HG03135 (cell line): ENCODE results near the gene ADGRV1.
"Not testable (repeated sequence)": the region's sequence is repeated elsewhere in the genome, so short reads cannot be mapped to it uniquely, and the experiment has no call there.

ENCODE experiments used
- ATAC-seq: cut with Tn5 transposase; IDR thresholded peaks from one replicate; pipeline ENCODE4 v1.9.1; 2021; ENCODE audit warnings: mild to moderate bottlenecking, moderate library complexity; ENCODE audit not compliant: unreplicated experiment

ADGRV1 gene

DNA sequence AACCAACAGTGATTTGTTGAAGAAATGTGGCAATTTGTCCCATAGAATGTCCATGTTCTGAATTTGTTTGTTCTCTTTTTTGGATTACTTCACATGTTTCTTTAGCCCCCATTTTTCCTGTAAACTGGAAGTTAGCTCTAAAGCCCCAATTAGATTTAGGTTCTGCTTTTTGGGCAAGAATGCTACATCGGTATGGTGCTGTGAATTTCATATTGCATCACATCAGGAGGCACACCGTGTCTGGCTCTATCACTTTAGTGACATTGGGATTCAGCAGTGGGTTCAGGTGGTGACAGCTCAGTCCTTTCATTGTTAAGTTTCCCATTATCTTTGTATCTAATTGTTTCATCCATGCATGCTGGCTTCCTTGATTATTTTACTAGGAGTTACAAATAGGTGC is 27.9 kb downstream of the ADGRV1 start:
- no peak for ATAC-seq

DNA sequence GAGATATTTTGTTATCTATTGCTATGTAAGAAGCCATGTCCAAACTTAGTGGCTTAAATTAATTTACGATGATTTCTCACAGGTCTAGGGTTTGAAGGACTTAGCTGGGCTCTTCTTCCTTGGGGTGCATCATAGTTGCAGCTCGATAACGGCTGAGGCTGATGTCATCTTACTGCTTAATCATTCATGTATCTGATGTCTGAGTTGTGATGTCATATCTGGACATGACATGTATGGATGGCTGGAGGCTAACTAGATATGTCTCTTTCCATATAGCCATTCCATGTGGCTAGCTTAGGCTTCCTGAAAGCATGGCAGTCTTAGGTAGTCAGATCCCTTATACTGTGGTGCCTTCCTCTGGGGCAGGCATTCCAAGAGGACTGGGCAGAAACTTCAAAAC is 31.6 kb downstream of the ADGRV1 start:
- no peak for ATAC-seq

DNA sequence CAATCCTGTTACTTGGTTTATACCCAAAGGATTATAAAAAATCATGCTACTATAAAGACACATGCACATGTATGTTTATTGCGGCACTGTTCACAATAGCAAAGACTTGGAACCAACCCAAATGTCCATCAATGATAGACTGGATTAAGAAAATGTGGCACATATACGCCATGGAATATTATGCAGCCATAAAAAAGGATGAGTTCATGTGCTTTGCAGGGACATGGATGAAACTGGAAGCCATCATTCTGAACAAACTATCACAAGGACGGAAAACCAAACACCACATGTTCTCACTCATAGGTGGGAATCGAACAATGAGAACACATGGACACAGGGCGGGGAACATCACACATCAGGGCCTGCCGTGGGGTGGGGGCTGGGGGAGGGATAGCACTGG is 34.5 kb downstream of the ADGRV1 start:
- ATAC-seq, result not testable (repeated sequence)

DNA sequence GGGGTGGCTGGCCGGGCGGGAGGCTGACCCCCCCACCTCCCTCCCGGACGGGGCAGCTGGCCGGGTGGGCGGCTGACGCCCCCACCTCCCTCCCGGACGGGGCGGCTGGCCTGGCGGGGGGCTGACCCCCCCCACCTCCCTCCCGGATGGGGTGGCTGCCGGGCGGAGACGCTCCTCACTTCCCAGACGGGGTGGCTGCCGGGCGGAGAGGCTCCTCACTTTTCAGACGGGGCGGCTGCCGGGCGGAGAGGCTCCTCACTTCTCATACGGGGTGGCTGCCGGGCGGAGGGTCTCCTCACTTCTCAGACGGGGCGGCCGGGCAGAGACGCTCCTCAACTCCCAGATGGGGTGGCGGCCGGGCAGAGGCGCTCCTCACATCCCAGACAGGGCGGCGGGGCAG is 37.2 kb downstream of the ADGRV1 start:
- not testable (repeated sequence) for ATAC-seq

DNA sequence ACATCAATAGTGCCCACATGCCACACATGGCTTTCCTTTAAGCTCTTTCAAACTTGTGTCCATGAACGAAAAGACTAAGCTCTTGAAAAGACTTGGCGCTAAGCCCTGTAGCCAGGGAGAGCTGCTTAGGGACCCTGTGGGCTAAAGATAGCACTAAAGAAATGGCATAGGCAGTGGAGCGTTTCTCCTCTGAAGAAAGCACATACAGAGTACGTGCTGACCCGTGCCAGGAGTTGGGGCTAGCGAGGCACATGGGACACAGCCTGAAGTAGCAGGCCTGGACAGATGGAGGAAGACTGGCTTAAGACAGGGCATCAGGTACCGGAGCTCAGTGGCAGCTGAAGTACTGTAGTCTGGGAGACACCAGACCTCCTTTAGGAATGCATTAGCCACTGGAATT is 39.7 kb downstream of the ADGRV1 start:
- ATAC-seq, result no peak

DNA sequence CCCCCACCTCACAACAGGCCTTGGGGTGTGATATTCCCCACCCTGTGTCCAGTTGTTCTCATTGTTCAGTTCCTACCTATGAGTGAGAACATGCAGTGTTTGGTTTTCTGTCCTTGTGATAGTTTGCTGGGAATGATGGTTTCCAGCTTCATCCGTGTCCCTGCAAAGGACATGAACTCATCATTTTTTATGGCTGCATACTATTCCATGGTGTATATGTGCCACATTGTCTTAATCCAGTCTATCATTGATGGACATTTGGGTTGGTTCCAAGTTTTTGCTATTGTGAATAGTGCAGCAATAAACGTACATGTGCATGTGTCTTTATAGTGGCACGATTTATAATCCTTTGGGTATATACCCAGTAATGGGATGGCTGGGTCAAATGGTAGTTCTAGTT is 41.7 kb downstream of the ADGRV1 start:
- not testable (repeated sequence) for ATAC-seq

DNA sequence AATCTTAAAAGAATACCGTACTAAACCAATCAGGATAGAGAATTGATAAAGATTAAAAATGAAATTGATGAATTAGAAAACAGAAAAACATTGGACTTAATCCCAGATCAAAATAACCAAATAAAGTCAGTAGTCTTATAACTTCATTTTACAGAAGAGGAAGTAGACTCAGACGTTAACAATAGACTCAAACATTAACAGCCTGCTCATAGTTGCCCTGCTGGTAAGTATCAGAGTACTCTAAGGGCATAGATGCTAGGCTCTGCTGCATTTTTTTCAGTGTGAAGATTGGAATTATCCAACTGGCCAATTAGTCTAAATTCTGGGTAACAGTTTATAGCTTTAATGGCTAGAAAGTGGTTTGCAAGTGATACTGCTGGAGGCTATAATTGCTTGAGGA is 42.9 kb downstream of the ADGRV1 start:
- ATAC-seq, result no peak

DNA sequence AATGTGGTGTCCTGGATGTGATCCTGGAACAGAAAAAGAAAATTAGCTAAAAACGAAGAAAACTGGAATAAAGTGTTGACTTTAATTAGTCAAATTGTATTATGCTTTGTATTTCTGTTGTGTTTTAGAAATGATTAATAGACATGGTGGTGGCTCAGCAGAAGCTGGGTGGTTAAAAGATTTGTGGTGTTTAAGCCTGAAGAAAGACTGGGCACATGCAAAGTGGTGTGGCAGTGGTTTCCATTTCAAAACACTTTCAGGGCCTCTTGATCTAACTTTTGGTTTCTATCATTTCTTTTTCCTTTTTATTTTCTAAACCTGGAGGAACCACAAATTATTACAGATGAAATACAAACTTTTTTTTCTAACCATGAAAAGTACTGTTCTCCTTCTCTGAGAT is 44.1 kb downstream of the ADGRV1 start:
- ATAC-seq, result peak; percentile 45

DNA sequence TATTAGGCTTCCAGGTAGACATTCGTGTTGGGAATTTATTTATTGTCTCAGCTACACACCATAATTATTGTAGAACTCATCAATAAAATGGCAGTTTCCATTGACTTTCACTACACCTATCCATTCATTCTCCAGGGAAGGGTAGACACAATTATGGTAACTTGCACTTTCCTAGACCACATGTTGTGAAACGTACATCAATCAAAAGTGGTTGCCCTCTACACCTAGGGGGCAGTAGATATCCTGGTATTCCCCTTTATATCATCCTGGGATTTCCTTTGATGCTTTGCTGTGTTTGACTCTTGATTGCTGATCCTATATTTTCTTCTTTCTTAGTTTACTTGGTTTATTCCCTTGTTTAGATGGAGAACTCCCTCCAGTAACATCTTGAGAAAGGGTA is 47.9 kb downstream of the ADGRV1 start:
- no peak for ATAC-seq

DNA sequence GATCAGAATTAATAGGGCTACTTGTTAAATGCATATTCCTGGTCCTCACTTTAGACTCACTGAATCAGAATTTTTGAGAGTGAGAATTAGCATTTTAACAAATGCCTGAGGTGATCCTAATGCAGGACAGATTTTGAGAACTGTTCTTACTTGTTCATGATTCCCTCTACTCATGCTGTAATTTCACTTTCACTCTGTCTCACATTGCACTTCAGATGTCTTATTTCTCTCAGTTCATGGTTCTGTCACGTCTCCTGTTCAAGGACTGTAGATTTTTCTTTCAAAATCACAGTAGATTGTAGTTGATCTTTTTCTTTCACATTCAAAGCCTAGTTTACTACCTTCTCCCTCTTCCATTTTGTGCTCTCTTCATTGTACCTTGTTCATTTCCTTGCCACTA is 54.3 kb downstream of the ADGRV1 start:
- ATAC-seq, result peak; percentile 95

DNA sequence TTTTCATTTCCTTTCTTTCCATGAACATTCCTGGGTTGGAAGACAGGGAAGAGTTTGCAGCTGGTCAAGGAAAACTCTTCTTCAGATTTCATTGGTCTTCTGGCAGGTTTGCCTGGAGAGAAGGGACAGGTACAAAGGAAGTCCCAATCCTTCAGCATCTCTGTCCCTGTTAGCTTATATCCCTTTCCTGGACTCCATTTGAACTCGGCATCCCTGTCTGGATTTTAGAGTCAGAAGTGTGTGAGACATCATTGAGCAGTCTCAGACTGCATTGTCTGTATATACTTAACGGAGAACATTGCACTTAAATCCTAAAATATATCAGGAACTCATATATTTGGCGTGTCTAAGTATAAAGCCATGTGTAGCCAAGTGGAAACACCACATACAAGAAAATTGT is 54.9 kb downstream of the ADGRV1 start:
- ATAC-seq, result no peak

DNA sequence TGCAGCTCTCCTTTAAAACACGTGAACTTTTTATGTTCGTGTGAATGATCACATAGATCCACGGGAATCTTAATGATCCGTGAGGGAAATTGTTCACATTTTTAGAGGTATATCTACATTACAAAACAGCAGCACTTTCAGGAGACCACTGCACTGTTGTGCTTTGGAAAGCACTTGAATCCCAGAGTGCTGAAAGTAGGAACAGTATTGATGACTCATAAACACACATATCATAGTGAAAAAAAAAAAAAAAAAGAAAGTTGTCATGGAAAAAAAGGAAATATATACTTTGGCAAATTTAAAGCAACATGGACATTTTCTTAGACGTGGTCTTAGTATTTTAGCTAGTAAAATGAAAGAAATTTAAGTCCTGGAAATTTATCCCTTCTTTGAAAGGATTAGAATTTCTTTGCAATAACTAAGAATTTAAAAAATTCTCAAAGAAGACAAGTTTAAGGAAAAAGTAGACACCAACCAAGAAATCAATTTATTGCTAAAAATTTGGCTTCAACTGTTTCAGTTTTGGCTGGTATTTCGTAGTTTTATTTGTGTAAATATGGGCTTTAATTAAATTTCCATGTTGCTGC is 55.4 kb downstream of the ADGRV1 start:
- no peak for ATAC-seq

DNA sequence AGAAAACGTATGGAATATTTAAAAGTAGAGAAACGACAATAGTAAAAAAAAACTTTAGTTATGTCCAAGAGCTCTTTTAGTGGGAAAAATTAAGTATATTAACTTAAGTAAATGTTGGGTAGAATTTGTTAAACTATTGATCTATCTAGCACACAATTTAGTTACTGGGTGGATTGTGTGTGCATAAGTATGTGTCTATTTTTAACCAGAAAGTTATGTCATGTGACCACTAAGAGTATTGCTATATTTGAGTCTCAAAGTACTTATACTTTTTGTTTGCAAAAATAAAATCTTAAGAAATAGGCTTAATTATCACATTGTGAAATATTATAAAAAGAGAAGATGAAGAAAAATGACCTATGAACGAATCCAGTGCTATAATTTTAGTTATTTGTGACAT is 56.8 kb downstream of the ADGRV1 start:
- no peak for ATAC-seq

DNA sequence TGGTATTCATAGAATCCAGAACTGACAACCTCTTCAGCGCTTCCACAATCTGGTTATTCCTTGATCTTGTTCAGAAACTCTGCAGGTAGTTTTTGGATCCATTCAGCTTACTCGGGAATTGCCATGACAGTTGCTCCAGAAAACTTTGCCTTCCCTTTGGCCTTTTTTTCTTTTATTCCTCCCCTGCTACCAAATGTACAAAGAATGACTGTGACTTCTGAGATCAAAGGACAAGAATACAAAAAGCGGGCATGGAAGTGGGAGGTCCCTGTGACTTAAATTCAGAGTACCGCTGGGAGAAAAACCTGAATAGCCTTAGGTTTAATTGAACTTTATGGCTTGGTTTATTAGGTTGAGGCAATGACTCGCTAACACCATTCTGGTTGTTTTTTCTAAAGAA is 59.5 kb downstream of the ADGRV1 start:
- ATAC-seq, result no peak

DNA sequence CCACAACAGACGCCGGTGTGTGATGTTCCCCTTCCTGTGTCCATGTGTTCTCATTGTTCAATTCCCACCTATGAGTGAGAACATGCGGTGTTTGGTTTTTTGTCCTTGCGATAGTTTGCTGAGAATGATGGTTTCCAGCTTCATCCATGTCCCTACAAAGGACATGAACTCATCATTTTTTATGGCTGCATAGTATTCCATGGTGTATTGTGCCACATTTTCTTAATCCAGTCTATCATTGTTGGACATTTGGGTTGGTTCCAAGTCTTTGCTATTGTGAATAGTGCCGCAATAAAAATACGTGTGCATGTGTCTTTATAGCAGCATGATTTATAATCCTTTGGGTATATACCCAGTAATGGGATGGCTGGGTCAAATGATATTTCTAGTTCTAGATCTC is 61.2 kb downstream of the ADGRV1 start:
- not testable (repeated sequence) for ATAC-seq

DNA sequence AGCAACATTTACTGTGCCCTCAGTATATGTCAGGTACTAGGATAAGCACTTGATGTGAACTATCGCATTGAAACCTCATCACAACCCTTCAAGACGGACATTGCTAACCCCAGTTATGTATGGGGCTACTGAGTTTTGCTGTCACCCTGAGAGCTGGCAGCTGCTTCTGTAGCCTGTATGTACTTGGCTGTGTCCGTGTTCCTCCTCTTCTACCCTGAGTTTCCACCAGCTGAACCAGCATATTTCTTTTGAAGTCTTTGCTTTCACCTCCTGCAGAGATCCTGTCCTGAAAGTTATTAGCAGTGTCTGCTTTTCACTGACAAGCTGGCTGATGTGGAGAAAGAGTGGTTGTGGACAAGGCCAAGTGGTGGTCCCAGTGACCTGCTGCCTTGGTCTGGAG is 63.3 kb downstream of the ADGRV1 start:
- no peak for ATAC-seq

DNA sequence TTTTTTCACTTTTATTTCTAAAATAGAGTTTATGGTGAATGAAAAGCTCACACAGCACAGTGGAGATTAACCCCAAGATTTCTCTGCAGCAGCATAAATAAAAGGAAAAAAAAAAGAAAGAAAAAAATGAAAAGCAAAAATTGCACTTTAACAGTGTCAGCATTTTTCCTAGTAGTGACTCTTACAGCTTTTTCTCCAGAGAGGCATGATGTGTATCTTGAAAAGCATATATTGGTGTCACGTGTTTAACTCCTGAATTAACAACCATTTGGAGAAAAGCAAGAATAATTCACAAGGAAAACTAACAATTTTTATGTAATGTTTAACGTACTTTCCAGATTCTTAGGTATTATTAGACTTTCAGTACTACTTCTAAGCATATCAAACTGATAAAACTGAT is 67.9 kb downstream of the ADGRV1 start:
- ATAC-seq, result no peak

DNA sequence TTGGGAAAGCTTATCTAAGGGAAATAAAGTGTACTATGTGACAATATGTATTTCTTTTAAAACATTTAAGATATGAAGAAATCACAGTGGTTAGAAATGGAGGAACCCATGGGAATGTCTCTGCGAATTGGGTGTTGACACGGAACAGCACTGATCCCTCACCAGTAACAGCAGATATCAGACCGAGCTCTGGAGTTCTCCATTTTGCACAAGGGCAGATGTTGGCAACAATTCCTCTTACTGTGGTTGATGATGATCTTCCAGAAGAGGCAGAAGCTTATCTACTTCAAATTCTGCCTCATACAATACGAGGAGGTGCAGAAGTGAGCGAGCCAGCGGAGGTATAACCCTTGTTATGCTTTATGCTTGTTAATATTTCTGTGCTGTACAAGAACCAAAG is 69.9 kb downstream of the ADGRV1 start:
- no peak for ATAC-seq

DNA sequence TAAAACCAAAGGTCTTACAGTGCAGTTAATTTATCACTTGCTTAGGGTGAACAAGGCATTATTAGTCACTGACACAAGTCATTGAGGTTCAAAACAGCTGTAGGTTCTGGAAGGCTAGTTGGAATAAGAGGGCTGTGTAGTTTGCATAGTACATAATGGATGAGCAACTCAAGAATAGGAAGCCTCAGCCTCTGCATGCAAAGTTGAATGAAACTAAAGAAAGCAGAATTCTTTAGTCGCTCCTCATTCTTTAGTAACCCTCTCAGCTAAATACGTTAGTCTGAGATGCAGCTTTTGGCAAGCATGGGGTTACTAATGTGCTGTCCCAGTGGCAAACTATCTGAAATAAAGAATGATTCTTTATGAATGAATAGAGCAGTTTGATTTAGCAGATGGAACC is 74.2 kb downstream of the ADGRV1 start:
- ATAC-seq, result no peak

DNA sequence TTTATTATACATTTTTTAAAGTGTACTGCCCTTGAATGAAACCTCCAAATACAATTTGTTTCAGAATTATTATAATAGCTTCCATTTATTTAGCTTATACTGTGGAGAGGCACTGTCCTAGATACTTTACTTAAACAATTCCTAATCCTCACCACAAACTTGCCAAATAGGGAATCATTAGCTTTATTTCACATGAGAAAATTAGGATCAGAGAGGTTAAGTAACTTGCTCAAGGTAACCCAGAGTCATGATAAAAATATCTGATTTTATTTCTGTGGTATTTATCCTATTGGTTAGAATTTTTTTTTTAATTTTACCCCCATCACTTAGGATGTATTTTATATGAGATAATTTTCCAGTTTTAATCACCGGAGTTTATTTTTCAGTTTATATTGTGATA is 78.4 kb downstream of the ADGRV1 start:
- ATAC-seq, result no peak

DNA sequence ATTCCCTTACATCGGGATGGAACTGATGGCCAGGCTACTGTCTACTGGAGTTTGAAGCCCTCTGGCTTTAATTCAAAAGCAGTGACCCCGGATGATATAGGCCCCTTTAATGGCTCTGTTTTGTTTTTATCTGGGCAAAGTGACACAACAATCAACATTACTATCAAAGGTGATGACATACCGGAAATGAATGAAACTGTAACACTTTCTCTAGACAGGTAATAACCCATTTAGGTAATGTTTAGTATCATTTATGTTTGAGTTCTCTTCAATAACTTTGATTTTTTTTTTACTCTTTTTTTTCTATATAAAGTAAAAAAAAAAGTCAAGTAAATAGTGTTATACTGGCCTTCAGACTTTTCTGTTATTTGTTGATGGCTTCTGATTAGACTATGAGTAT is 79.1 kb downstream of the ADGRV1 start:
- ATAC-seq, result no peak

DNA sequence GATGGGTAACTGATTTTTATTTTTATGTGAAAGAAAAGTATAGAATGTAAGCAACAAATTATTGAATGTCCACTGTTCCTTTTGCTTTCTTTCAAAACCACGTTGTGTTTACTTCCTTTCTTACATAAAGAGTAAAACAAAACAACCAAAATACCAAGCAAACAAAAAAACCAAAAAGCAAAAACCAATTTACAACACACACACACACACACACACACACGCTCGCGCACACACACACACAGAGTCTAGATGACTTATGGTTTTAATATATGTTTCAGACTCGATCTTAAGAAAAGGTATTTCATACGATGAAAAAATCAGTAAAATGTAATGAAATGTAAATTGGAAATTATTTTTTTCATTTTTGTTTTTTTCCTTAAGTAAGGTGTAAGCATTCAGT is 80.3 kb downstream of the ADGRV1 start:
- ATAC-seq, result no peak

DNA sequence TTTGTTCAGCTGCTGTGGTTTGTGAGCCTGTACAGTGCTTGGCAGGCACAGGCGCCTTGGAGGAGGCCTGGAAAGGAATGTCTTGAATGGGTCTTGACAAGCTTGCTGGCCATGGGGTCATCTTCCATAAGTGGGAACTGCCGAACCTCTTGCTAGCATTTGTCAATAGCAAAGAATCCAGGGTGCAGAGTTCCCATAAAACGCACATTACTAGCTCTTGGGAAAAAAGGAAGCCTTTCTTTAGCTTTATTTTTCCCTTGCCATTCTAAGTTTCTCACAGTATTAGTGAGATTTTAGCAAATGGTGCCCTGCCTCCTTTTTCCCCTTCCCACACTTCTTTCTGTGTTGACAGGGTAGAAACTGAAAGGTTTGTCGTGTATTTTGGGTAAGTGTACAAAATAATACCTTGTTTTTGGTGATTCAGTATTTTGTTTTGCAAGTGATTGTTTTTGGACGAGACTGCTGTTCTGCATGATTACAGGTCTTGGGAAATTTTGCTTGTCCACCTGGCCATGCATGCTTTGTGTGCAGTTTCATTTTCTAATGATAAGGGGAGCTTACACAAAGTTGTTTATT is 82.0 kb downstream of the ADGRV1 start:
- ATAC-seq, result no peak
